A673 (cell line): ENCODE data around the gene NFIB. TPM values are rescaled to one million over a fixed set of nuclear protein-coding genes. Genes with fewer than 3 reads are reported as not detected.

Experiments
- BruUV-seq: library from RNA; stranded (reverse); fragments of 400-500 nt; replicated peaks from 2 replicates; lab custom pipeline; 2021; lab: Mats Ljungman, UMichigan
- CTCF ChIA-PET: fragments of 300-600 bp; sonication (Branson Sonifier 250); formaldehyde crosslinking; loops from one replicate; lab custom pipeline; 2022; ENCODE audit warnings: antibody characterized with exemption; lab: Charles Lee
- POLR2A ChIA-PET: fragments of 300-600 bp; sonication (Branson Sonifier 250); formaldehyde crosslinking; loops from one replicate; lab custom pipeline; 2022; ENCODE audit warnings: antibody characterized with exemption; ENCODE audit not compliant: low non-redundant PET; lab: Charles Lee
- DNase-seq: peaks from one replicate; pipeline ENCODE4 v3.0.0-alpha.2; 2015; ENCODE audit warnings: low spot score
- H3K27ac ChIP-seq: fragments of 200-600 bp; sonication (generic); 2 replicates; pipeline ENCODE4 v1.5.1; 2016; ENCODE audit warnings: mixed run types, low read depth, mild to moderate bottlenecking, mixed read lengths, antibody characterized with exemption, low read length; ENCODE audit not compliant: poor library complexity, severe bottlenecking
- H3K27me3 ChIP-seq: fragments of 200-600 bp; sonication (generic); replicated peaks from 2 replicates; pipeline ENCODE4 v1.6.1; 2017; ENCODE audit warnings: mixed run types, low read depth, mild to moderate bottlenecking, mixed read lengths, antibody characterized with exemption, low read length; ENCODE audit not compliant: insufficient read depth, poor library complexity
- H3K36me3 ChIP-seq: fragments of 200-600 bp; sonication (generic); 2 replicates; pipeline ENCODE4 v1.6.1; 2016; ENCODE audit warnings: mixed run types, mild to moderate bottlenecking, mixed read lengths, antibody characterized with exemption, low read length; ENCODE audit not compliant: insufficient read depth, poor library complexity, severe bottlenecking
- H3K4me1 ChIP-seq: fragments of 200-600 bp; sonication (generic); 2 replicates; pipeline ENCODE4 v1.6.1; 2017; ENCODE audit warnings: mixed run types, mild to moderate bottlenecking, mixed read lengths, antibody characterized with exemption, low read length; ENCODE audit not compliant: insufficient read depth, poor library complexity, severe bottlenecking
- H3K4me3 ChIP-seq: fragments of 200-600 bp; sonication (generic); 2 replicates; pipeline ENCODE4 v1.5.1; 2016; ENCODE audit warnings: low read depth, mixed run types, mild to moderate bottlenecking, mixed read lengths, low read length; ENCODE audit not compliant: poor library complexity, severe bottlenecking
- H3K9me3 ChIP-seq: fragments of 200-600 bp; sonication (generic); 2 replicates; pipeline ENCODE4 v1.6.1; 2016; ENCODE audit warnings: mixed run types, low read depth, mild to moderate bottlenecking, mixed read lengths, antibody characterized with exemption, low read length; ENCODE audit not compliant: poor library complexity, severe bottlenecking
- CTCF ChIP-seq: fragments of 300-800, 200-600 bp; sonication (generic); conservative IDR thresholded peaks from 2 replicates; pipeline ENCODE4 v1.5.1; 2017; ENCODE audit warnings: low read depth, mild to moderate bottlenecking, antibody characterized with exemption, low read length, moderate library complexity, mixed read lengths
- EZH2 ChIP-seq: fragments of 200-600 bp; sonication (generic); IDR thresholded peaks from 2 replicates; pipeline ENCODE4 v1.6.1; 2017; ENCODE audit warnings: borderline replicate concordance, low read depth, mild to moderate bottlenecking, mixed read lengths, antibody characterized with exemption, low read length; ENCODE audit not compliant: poor library complexity, severe bottlenecking
- intact Hi-C: fragments of 100-400 bp; cut with micrococcal nuclease; formaldehyde crosslinking; loops from one replicate; pipeline ENCODE4 v1.10.0; 2022; ENCODE audit not compliant: unreplicated experiment
- total RNA-seq: library from RNA; stranded (reverse); gene quantifications from 2 replicates; pipeline ENCODE4 v1.2.3, GENCODE V29; 2021

The NFIB gene
- total RNA-seq, 1 experiment from 2014 or later: 41.2 TPM

GRCh38 chr9:14156046-14156445, 157.9 kb downstream of the NFIB start:
- ChIA-PET POLR2A (no interaction called here), CTCF (no interaction called here)
- no peak for TF ChIP-seq CTCF
- no peak for TF ChIP-seq EZH2
- Histone ChIP-seq H3K27me3 (no peaks in the 10 kb centered on the region), H3K27ac (no peak overlapping the region), H3K4me1 (peaks cover 14% of the 10 kb centered on the region), H3K36me3 (no peaks in the 10 kb centered on the region), H3K4me3 (no peak overlapping the region), H3K9me3 (no peaks in the 10 kb centered on the region)
- intact Hi-C loops: no loop called here
- no peak for DNase-seq
- no TSS peak for BruUV-seq

- POLR2A ChIA-PET: no interaction called here
- CTCF ChIA-PET: no interaction called here
- H3K27me3 ChIP-seq: no peaks in the 10 kb centered on the region
- peaks cover 14% of the 10 kb centered on the region for H3K4me1 ChIP-seq
- intact Hi-C loops: no loop called here
- BruUV-seq: no TSS peak
- H3K4me3 ChIP-seq: no peak overlapping the region
- no peaks in the 10 kb centered on the region for H3K36me3 ChIP-seq
- no peak for TF ChIP-seq CTCF
- no peak for TF ChIP-seq EZH2
- no peak for DNase-seq
- no peak overlapping the region for H3K27ac ChIP-seq
- H3K9me3 ChIP-seq: no peaks in the 10 kb centered on the region
Measured at GRCh38 chr9:14155237-14155636, 158.7 kb downstream of the NFIB start.

- Histone ChIP-seq H3K36me3 (peaks cover 3% of the 10 kb centered on the region), H3K4me1 (peaks cover 12% of the 10 kb centered on the region), H3K27ac (no peak overlapping the region), H3K9me3 (no peaks in the 10 kb centered on the region), H3K4me3 (no peak overlapping the region), H3K27me3 (no peaks in the 10 kb centered on the region)
- DNase-seq: no peak
- POLR2A ChIA-PET: interaction anchor here (0.5 kb wide), 1 partner anchor 193 kb away, joined by 5 read pairs; no protein-coding TSS in a partner anchor
- no TSS peak for BruUV-seq
- intact Hi-C loops: no loop called here
- CTCF ChIA-PET: no interaction called here
- no peak for TF ChIP-seq EZH2
- TF ChIP-seq CTCF: no peak
Measured at GRCh38 chr9:14153310-14153720, 160.6 kb downstream of the NFIB start.
